ENCODE measurements around the gene SETD1A. TPM values are rescaled to one million over a fixed set of nuclear protein-coding genes. Genes with fewer than 3 reads are reported as not detected.

Gene SETD1A
- total and polyA plus RNA-seq, 2 donors from 2014 or later, result 4.8 to 18.8 TPM

DNA sequence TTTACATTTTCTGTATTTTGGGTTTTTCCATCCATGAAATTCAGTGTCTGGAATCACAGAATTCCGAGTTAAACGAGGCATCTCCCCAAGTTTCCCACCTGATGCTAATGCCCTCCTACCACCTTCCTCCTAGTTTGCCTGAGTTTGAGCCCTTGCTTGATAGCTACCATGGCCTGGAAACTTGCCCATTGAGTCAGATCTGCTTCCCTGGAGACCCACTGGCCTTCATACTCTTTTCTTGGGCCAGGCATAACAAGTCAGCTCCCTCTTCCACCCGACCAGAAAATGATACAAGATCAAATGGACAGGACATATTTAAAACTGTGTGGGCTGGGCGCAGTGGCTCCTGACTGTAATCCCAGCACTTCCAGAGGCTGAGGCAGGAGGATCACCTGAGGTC lies 10.2 kb downstream of the SETD1A start:
- DNase-seq (no peak), FAIRE-seq (no peak)
- Histone ChIP-seq H3K27me3 (ENCODE audit: control insufficient read depth, insufficient read depth, low read length) (no peaks in the 10 kb centered on the region), H3K4me3 (ENCODE audit: low read length in 3 of 3) (no peak overlapping the region), H3K9ac (ENCODE audit: low read length in 3 of 3) (no peak overlapping the region), H3K36me3 (ENCODE audit: control insufficient read depth in 2 of 3, insufficient read depth in 3 of 3, low read length in 3 of 3) (peaks cover 12 to 52% (median 27%) of the 10 kb centered on the region in 3 donors), H3K4me1 (ENCODE audit: control insufficient read depth in 2 of 3, insufficient read depth in 2 of 3, low read depth in 1 of 3, low read length in 3 of 3) (no peaks in the 10 kb centered on the region), H3K9me3 (ENCODE audit: control insufficient read depth in 2 of 3, insufficient read depth in 1 of 3, low read length in 3 of 3) (no peaks in the 10 kb centered on the region), H3K27ac (ENCODE audit: low read depth in 2 of 2, low read length in 2 of 2) (no peak overlapping the region)
- TF ChIP-seq, protein P1, sequence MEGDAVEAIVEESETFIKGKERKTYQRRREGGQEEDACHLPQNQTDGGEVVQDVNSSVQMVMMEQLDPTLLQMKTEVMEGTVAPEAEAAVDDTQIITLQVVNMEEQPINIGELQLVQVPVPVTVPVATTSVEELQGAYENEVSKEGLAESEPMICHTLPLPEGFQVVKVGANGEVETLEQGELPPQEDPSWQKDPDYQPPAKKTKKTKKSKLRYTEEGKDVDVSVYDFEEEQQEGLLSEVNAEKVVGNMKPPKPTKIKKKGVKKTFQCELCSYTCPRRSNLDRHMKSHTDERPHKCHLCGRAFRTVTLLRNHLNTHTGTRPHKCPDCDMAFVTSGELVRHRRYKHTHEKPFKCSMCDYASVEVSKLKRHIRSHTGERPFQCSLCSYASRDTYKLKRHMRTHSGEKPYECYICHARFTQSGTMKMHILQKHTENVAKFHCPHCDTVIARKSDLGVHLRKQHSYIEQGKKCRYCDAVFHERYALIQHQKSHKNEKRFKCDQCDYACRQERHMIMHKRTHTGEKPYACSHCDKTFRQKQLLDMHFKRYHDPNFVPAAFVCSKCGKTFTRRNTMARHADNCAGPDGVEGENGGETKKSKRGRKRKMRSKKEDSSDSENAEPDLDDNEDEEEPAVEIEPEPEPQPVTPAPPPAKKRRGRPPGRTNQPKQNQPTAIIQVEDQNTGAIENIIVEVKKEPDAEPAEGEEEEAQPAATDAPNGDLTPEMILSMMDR (IDR thresholded peaks at IDR 0.05; ENCODE audit: borderline replicate concordance, extremely low read depth, insufficient read depth), result no peak
- intact Hi-C loops (cut with DNase I), result no loop called here

DNA sequence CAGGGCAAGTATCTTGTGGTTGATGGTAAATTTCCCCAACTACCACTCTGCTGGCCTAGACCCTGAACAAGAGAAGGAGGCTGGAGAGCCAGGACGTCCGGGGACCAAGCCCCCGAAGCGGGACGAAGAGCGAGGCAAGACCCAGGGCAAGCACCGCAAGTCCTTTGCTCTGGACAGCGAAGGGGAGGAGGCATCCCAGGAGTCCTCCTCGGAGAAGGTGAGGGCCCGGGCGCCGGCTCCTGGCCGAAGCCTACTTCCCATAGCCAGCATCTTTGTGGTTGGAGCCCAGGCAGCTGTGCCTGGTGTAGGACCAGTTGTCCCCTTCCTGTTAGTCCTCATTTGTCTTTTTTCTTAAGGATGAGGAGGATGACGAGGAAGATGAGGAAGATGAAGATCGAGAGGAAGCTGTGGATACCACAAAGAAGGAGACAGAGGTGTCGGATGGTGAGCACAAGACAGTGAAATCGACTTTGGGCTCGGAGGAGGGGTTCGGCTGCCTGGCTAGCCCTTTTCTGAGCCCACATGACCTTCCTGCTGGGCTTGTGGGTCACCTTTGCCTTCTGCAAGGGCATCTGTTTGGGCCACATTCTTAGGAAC lies 11.8 kb downstream of the SETD1A start:
- H3K36me3 ChIP-seq (ENCODE audit: control insufficient read depth in 2 of 3, insufficient read depth in 3 of 3, low read length in 3 of 3), result peaks cover 12 to 54% (median 33%) of the 10 kb centered on the region in 3 donors
- TF ChIP-seq, protein P1 (IDR thresholded peaks at IDR 0.05; ENCODE audit: borderline replicate concordance, extremely low read depth, insufficient read depth), result no peak
- DNase-seq (no peak), FAIRE-seq (no peak)
- no peak overlapping the region for H3K27ac ChIP-seq (ENCODE audit: low read depth in 2 of 2, low read length in 2 of 2)
- no peaks in the 10 kb centered on the region for H3K9me3 ChIP-seq (ENCODE audit: control insufficient read depth in 2 of 3, insufficient read depth in 1 of 3, low read length in 3 of 3)
- H3K4me3 ChIP-seq (ENCODE audit: low read length in 3 of 3), result no peak overlapping the region
- no peaks in the 10 kb centered on the region for H3K27me3 ChIP-seq (ENCODE audit: control insufficient read depth, insufficient read depth, low read length)
- H3K4me1 ChIP-seq (ENCODE audit: control insufficient read depth in 2 of 3, insufficient read depth in 2 of 3, low read depth in 1 of 3, low read length in 3 of 3), result no peaks in the 10 kb centered on the region
- intact Hi-C loops (cut with DNase I), result no loop called here
- no peak overlapping the region for H3K9ac ChIP-seq (ENCODE audit: low read length in 3 of 3)

- peaks cover 12 to 59% (median 33%) of the 10 kb centered on the region in 3 donors for H3K36me3 ChIP-seq (ENCODE audit: control insufficient read depth in 2 of 3, insufficient read depth in 3 of 3, low read length in 3 of 3)
- DNase-seq (no peak), FAIRE-seq (no peak)
- H3K27ac ChIP-seq (ENCODE audit: low read depth in 2 of 2, low read length in 2 of 2), result no peak overlapping the region
- H3K4me1 ChIP-seq (ENCODE audit: control insufficient read depth in 2 of 3, insufficient read depth in 2 of 3, low read depth in 1 of 3, low read length in 3 of 3), result no peaks in the 10 kb centered on the region
- TF ChIP-seq, protein P1 (IDR thresholded peaks at IDR 0.05; ENCODE audit: borderline replicate concordance, extremely low read depth, insufficient read depth), result no peak
- intact Hi-C loops (cut with DNase I), result no loop called here
- no peak overlapping the region for H3K9ac ChIP-seq (ENCODE audit: low read length in 3 of 3)
- no peaks in the 10 kb centered on the region for H3K9me3 ChIP-seq (ENCODE audit: control insufficient read depth in 2 of 3, insufficient read depth in 1 of 3, low read length in 3 of 3)
- no peaks in the 10 kb centered on the region for H3K27me3 ChIP-seq (ENCODE audit: control insufficient read depth, insufficient read depth, low read length)
- H3K4me3 ChIP-seq (ENCODE audit: low read length in 3 of 3), result no peak overlapping the region
Observed at GRCh38 chr16:30971298-30971697, 13.7 kb downstream of the SETD1A start.

GRCh38 chr16:30972872-30973271 lies 15.3 kb downstream of the SETD1A start:
- no peak for FAIRE-seq

More at GRCh38 chr16:30972872-30973271, 15.3 kb downstream of the SETD1A start:
- TF ChIP-seq, protein P1 (IDR thresholded peaks at IDR 0.05; ENCODE audit: borderline replicate concordance, extremely low read depth, insufficient read depth), result no peak
- DNase-seq, result no peak
- H3K4me3 ChIP-seq (ENCODE audit: low read length in 3 of 3), result no peak overlapping the region
- no peaks in the 10 kb centered on the region for H3K4me1 ChIP-seq (ENCODE audit: control insufficient read depth in 2 of 3, insufficient read depth in 2 of 3, low read depth in 1 of 3, low read length in 3 of 3)
- no peak overlapping the region for H3K27ac ChIP-seq (ENCODE audit: low read depth in 2 of 2, low read length in 2 of 2)
- H3K9ac ChIP-seq (ENCODE audit: low read length in 3 of 3), result no peak overlapping the region
- peaks cover 12 to 62% (median 37%) of the 10 kb centered on the region in 3 donors for H3K36me3 ChIP-seq (ENCODE audit: control insufficient read depth in 2 of 3, insufficient read depth in 3 of 3, low read length in 3 of 3)
- intact Hi-C loops (cut with DNase I), result no loop called here
- no peaks in the 10 kb centered on the region for H3K9me3 ChIP-seq (ENCODE audit: control insufficient read depth in 2 of 3, insufficient read depth in 1 of 3, low read length in 3 of 3)
- no peaks in the 10 kb centered on the region for H3K27me3 ChIP-seq (ENCODE audit: control insufficient read depth, insufficient read depth, low read length)

All from kidney (tissue), 14 donors.